ENCODE results near the gene CPLX3.

The CPLX3 gene

DNA sequence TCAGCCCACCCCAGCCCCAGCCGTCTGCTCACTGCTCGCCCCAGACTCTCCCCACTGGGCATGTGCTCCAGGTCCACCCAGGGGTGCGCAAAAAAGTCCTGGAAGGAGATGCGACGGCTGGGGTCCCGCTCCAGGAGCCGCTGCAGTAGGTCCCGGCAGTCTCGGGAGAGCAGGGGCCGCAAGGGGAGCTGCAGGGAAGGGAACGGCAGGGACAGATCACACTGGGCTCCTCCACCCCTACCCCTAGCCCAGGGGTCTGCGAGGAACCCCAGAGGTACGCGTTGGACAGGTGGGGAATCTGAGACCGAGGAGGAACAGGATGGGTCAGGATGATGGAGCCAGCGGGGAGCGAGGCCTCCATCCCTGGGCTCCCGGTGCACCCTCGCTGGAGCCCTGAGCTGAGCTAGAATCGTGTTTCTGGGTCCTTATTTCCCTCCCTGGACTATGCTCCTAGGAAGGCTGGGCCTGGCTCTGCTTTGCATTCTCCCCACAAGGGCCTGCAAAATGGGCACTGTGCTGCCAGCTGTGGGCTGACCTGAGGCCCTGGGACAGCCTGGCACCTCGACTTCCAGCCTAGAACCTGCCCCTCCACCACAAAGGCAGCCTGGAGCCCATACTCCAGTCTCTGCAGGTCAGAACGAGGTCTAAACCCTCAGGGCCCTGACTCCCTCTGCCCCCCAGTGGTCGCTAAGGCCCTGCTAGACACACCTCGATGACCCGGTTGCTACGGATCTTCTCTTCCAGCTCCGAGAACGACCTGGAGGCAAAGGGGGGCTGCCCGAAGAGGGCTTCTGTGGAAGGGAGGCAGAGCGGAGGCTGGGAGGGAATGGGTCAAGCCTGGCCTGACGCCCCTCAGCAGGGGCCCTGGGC, 13.3 kb downstream of the CPLX3 start:
- TF ChIP-seq, protein P1, sequence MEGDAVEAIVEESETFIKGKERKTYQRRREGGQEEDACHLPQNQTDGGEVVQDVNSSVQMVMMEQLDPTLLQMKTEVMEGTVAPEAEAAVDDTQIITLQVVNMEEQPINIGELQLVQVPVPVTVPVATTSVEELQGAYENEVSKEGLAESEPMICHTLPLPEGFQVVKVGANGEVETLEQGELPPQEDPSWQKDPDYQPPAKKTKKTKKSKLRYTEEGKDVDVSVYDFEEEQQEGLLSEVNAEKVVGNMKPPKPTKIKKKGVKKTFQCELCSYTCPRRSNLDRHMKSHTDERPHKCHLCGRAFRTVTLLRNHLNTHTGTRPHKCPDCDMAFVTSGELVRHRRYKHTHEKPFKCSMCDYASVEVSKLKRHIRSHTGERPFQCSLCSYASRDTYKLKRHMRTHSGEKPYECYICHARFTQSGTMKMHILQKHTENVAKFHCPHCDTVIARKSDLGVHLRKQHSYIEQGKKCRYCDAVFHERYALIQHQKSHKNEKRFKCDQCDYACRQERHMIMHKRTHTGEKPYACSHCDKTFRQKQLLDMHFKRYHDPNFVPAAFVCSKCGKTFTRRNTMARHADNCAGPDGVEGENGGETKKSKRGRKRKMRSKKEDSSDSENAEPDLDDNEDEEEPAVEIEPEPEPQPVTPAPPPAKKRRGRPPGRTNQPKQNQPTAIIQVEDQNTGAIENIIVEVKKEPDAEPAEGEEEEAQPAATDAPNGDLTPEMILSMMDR (IDR thresholded peaks at IDR 0.05; ENCODE audit: control extremely low read depth, extremely low read depth, low read depth, missing control alignments) = no peak
- no peak for DNase-seq (ENCODE audit: extremely low spot score)
- POLR2A ChIA-PET = no interaction called here
- CTCF ChIA-PET = interaction anchor here (0.6 to 3.8 kb wide), 9 partner anchors 13 to 111 kb away, joined by 3 to 19 read pairs (median 3); no protein-coding TSS in a partner anchor

DNA sequence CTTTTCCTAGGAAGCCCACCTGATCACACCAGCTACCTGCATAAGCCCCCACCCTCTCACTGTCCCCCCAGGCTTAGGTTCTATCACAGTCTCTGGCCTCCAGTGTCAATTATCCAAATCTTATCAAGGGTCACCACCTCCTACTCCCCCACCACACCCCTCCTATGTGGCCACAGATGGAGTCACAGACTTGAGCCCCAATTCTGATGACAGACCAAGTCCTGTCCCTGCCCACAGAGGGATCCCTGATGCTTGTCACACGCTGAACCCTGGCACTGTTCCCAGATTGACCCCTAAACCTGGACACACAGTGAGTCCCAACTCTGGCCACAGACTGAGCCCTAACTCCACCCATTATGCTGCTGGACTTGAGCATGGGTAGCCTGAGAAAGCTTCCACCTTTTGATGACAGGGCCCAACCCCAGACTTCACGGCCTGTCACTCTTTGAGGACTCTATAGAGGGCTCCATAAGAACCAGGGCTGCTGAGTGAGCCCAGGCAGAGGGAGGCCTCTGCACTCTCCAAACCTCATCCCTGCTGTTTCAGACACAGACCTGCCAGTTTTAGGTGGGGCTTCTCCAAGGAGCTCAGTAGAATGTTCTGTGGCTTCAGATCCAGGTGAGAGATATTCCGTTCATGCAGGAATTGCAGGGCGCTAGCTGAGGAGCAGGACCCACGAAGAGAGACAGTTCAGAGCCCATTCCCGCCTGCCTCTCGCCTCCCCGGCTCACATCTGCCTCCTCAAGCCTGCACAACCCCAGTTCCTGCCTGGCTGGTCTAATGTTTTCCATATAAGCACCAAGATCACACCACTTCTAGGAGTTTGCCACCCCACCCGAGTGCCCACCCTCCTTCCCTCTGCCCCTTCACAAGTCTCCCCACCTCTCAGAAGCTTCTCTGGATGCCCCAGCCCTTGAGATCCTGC, 14.7 kb downstream of the CPLX3 start:
- TF ChIP-seq, protein P1 (IDR thresholded peaks at IDR 0.05; ENCODE audit: control extremely low read depth, extremely low read depth, low read depth, missing control alignments) = no peak
- DNase-seq (ENCODE audit: extremely low spot score) = no peak
- POLR2A ChIA-PET = no interaction called here
- CTCF ChIA-PET = interaction anchor here (0.8 to 3.8 kb wide), 11 partner anchors 11 to 109 kb away, joined by 3 to 19 read pairs (median 4); no protein-coding TSS in a partner anchor

DNA sequence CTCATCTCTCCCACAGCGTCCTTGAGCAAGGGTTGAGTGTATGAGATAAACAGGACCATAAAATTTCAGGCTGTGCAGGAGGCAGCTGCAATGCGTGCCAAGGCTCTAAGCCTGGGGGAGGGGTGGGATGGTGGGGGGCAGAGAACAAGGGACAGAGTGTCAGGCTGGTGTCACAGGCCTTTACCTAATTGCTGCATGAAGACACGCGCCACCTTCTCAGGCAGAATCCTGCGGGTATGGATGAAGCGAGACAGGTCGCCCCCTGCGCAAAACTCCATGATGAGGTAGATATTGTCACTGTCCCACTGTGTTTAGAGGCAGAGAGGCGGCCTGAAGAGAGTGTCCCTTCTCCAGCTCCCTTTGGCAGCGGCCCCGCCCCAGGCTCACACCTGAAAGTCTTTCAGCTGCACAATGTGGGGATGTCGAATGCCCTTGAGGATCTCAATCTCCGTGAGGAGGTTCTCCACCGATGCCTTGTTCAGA, 15.5 kb downstream of the CPLX3 start:
- CTCF ChIA-PET = interaction anchor here (0.8 to 3.8 kb wide), 15 partner anchors 8 to 210 kb away, joined by 3 to 19 read pairs (median 5); partner anchors contain the start of gene FAM219B

DNA sequence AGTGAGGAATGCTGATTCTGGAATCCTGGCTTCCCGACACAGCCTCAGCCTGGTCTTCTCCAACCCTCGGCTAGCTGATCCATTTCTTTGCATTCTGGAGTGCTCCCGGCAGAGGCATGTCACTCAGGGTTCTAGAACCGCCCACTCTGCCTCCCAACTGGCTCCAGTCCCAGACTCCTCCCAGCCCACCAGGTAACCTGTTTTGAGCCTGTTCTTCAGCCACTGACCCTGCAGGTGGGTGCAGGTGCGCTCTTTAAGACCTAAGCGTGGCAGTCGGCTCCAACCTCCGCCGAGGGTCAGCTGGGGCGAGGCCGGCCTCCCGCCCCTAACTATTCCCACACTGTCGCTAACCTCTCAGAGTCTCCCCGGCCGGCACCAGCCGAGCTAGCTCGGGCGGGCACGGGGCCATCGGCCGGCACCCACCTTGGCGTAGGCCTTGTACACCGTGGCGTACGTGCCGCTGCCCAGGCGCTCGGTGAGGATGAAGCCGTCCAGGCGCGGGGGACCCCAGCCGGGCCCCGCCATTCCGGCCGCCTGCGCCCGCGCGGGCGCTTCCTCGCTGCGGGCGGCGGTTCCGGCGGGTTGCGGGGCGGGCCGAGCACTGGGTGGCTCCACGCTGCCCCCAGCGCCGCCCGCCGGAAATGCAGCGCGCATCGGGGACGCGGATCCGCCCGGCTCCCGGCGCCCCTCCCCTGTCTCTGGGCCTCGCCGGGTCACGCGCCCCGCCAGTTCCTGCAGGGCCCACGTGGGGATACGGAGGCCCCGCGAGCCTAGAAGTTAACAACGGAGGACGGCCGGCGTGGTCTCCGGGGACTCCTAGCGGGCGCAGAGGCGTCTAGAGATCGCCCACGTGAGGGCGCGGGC, 16.4 kb downstream of the CPLX3 start, which contains the start of gene ULK3:
ULK3 (minus strand) TSS at position 576 of the 864 bp plus-strand sequence; CDS start at position 525, 51 bp downstream.
- peak; percentile 97 for DNase-seq (ENCODE audit: extremely low spot score)
- CTCF ChIA-PET = interaction anchor here (0.7 to 3.8 kb wide), 25 partner anchors 9 to 225 kb away, joined by 3 to 19 read pairs (median 4); partner anchors contain the start of gene FAM219B
- POLR2A ChIA-PET = interaction anchor here (1.4 kb wide), 1 partner anchor 27 kb away, joined by 5 read pairs; no protein-coding TSS in a partner anchor
- TF ChIP-seq, protein P1 (IDR thresholded peaks at IDR 0.05; ENCODE audit: control extremely low read depth, extremely low read depth, low read depth, missing control alignments) = peak; percentile 63

More for the DNA sequence above, 15.5 kb downstream of the CPLX3 start:
- TF ChIP-seq, protein P1 (IDR thresholded peaks at IDR 0.05; ENCODE audit: control extremely low read depth, extremely low read depth, low read depth, missing control alignments) = no peak
- DNase-seq (ENCODE audit: extremely low spot score) = no peak
- POLR2A ChIA-PET = no interaction called here

DNA sequence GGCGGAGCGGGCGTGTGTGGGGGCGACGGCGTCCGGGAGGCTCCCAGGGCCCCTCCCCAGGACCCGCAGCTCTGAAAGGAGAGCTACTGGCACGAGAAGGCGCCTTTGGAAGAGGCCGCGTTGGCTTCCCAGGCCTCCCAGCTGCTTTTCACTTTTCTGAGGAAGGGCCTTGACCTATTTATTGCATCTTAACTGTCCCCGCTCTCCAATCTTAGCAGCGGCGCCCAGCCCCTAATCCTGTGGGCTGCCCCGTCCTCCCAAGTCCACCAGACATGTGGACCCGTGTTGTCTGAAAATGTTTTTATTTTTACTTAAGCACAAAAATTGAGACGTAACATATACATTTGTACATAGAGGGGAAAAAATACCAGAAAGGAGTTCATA, 17.0 kb downstream of the CPLX3 start:
- ChIA-PET CTCF (interaction anchor here (0.6 to 3.8 kb wide), 18 partner anchors 8 to 226 kb away, joined by 3 to 19 read pairs (median 4); no protein-coding TSS in a partner anchor), POLR2A (interaction anchor here (1.4 kb wide), 1 partner anchor 27 kb away, joined by 5 read pairs; no protein-coding TSS in a partner anchor)
- TF ChIP-seq, protein P1 (IDR thresholded peaks at IDR 0.05; ENCODE audit: control extremely low read depth, extremely low read depth, low read depth, missing control alignments) = no peak
- DNase-seq (ENCODE audit: extremely low spot score) = no peak
